HepG2 (cell line): ENCODE data around the gene RMRP. TPM values are rescaled to one million over a fixed set of nuclear protein-coding genes. Genes with fewer than 3 reads are reported as not detected.

Experiments
- ATAC-seq: fragments of 200-7000 bp; cut with Tn5 transposase; 3 replicates; pipeline ENCODE4 v1.9.1; 2020; ENCODE audit warnings: mild to moderate bottlenecking, moderate library complexity
- BruUV-seq: library from RNA; stranded (reverse); fragments of 400-500 nt; replicated peaks from 2 replicates; lab custom pipeline; 2021; lab: Mats Ljungman, UMichigan
- CTCF ChIA-PET: fragments of 300-600 bp; formaldehyde crosslinking; extraction: SDS; loops from one replicate; lab custom pipeline; 2021; ENCODE audit warnings: low total read pairs, inconsistent platforms, low intra/inter-chr PET ratio; lab: Yijun Ruan, JAX
- POLR2A ChIA-PET: fragments of 350-600 bp; sonication (Branson Sonifier 250); formaldehyde crosslinking; loops from one replicate; lab custom pipeline; 2020; ENCODE audit warnings: antibody characterized with exemption, inconsistent platforms; lab: Yijun Ruan, JAX
- DNase-seq: peaks from one replicate; pipeline ENCODE4 v3.0.0-alpha.2; 2015; ENCODE audit warnings: low spot score
- FAIRE-seq: peaks from 3 replicates; lab custom pipeline; 2011; peaks lifted over from hg19 to GRCh38; lab: Jason Lieb, UNC
- H2AFZ ChIP-seq: one replicate; pipeline ENCODE4 v1.6.1; 2011; ENCODE audit warnings: low read length, inconsistent platforms
- H3K27ac ChIP-seq: fragments of 300-600 bp; 3 replicates; pipeline ENCODE4 v1.8.0; 2011; ENCODE audit warnings: mixed run types, mild to moderate bottlenecking, mixed read lengths, low read length, inconsistent platforms; ENCODE audit not compliant: insufficient read depth; ENCODE audit errors: extremely low read length
- H3K27me3 ChIP-seq, 2 experiments: fragments of 200-600 bp in 1 of 2; 2 replicates in 1 of 2; 3 replicates in 1 of 2; pipeline versions ENCODE4 v1.6.0 to v1.8.0; 2011; ENCODE audit warnings: low read length in 2 of 2, mild to moderate bottlenecking in 2 of 2, moderate library complexity in 2 of 2, inconsistent platforms in 1 of 2; ENCODE audit not compliant: insufficient read depth in 2 of 2, control insufficient read depth in 1 of 2
- H3K36me3 ChIP-seq, 2 experiments: fragments of 200-600 bp in 1 of 2; replicated peaks in 1 of 2; 2 replicates in 1 of 2; 3 replicates in 1 of 2; pipeline versions ENCODE4 v1.5.1 to v1.8.0; 2011; ENCODE audit warnings: low read length in 2 of 2, inconsistent platforms in 1 of 2; ENCODE audit not compliant: insufficient read depth in 2 of 2, control insufficient read depth in 1 of 2
- H3K4me1 ChIP-seq: 2 replicates; pipeline ENCODE4 v1.5.1; 2012; ENCODE audit warnings: low read length, inconsistent platforms; ENCODE audit not compliant: insufficient read depth
- H3K4me2 ChIP-seq: 2 replicates; pipeline ENCODE4 v1.6.0; 2011; ENCODE audit warnings: low read depth, low read length, inconsistent platforms
- H3K4me3 ChIP-seq, 3 experiments: fragments of 200-600 bp in 1 of 3; sonication (generic), shearing (Covaris generic) in 1 of 3; replicated peaks in 1 of 3; 2 replicates each; pipeline ENCODE4 v1.5.1; 2011 to 2016; ENCODE audit warnings: low read length in 3 of 3, inconsistent platforms in 2 of 3, low read depth in 2 of 3, mild to moderate bottlenecking in 2 of 3, control low read depth in 1 of 3, mixed read lengths in 1 of 3; ENCODE audit not compliant: insufficient read depth in 1 of 3
- H3K79me2 ChIP-seq: one replicate; pipeline ENCODE4 v1.6.1; 2011; ENCODE audit warnings: low read length, inconsistent platforms; ENCODE audit not compliant: insufficient read depth
- H3K9ac ChIP-seq: 2 replicates; pipeline ENCODE4 v1.6.0; 2011; ENCODE audit warnings: mild to moderate bottlenecking, low read depth, low read length, inconsistent platforms; ENCODE audit not compliant: insufficient read depth
- H3K9me3 ChIP-seq: 2 replicates; pipeline ENCODE4 v1.5.1; 2012; ENCODE audit warnings: mild to moderate bottlenecking, low read length
- H4K20me1 ChIP-seq: 2 replicates; pipeline ENCODE4 v1.6.0; 2011; ENCODE audit warnings: inconsistent platforms, mild to moderate bottlenecking, low read length, moderate library complexity; ENCODE audit not compliant: insufficient read depth
- ARID3A ChIP-seq: IDR thresholded peaks from 2 replicates; pipeline ENCODE4 v1.6.1; 2012; ENCODE audit warnings: low read depth, low read length, improper control_type of control experiment
- ATF7 ChIP-seq, 2 experiments: fragments of 450-650 bp in 1 of 2; sonication (generic) in 1 of 2; formaldehyde crosslinking in 1 of 2; IDR thresholded peaks; 2 replicates each; pipeline versions ENCODE4 v1.4.0 to v1.6.1; 2016 to 2020; ENCODE audit warnings: antibody characterized with exemption in 1 of 2, mild to moderate bottlenecking in 1 of 2, missing genetic modification reagents in 1 of 2
- ATRX ChIP-seq: sonication (generic); formaldehyde crosslinking; IDR thresholded peaks from 2 replicates; pipeline ENCODE4 v1.4.0; 2020; ENCODE audit warnings: missing genetic modification reagents, borderline replicate concordance
- GATAD2A ChIP-seq: IDR thresholded peaks from 2 replicates; pipeline ENCODE4 v1.6.1; 2016
- GTF2F1 ChIP-seq: fragments of 150-350 bp; IDR thresholded peaks from 2 replicates; pipeline ENCODE4 v1.6.1; 2014; ENCODE audit warnings: low read length
- SNAPC2 ChIP-seq: sonication (generic); formaldehyde crosslinking; IDR thresholded peaks from 2 replicates; pipeline ENCODE4 v1.8.1; 2022; ENCODE audit warnings: mild to moderate bottlenecking, missing genetic modification reagents
- SOX13 ChIP-seq, 3 experiments: fragments of 450-650 bp in 1 of 3; sonication (generic) in 1 of 3; formaldehyde crosslinking in 1 of 3; IDR thresholded peaks in 2 of 3; conservative IDR thresholded peaks in 1 of 3; 2 replicates each; pipeline versions ENCODE4 v1.5.0 to v1.6.1; 2016 to 2020; ENCODE audit warnings: antibody characterized with exemption in 1 of 3, mild to moderate bottlenecking in 1 of 3, missing compliant biosample characterization in 1 of 3, missing genetic modification reagents in 1 of 3, moderate library complexity in 1 of 3
- SP2 ChIP-seq: sonication (generic); formaldehyde crosslinking; IDR thresholded peaks from 2 replicates; pipeline ENCODE4 v1.5.1; 2020; ENCODE audit warnings: mild to moderate bottlenecking, missing genetic modification reagents
- ZFP90 ChIP-seq: sonication (generic); formaldehyde crosslinking; IDR thresholded peaks from 2 replicates; pipeline ENCODE4 v1.8.0; 2022; ENCODE audit warnings: missing genetic modification reagents, mild to moderate bottlenecking, inconsistent platforms, borderline replicate concordance
- ZNF263 ChIP-seq: sonication (generic); formaldehyde crosslinking; IDR thresholded peaks from 2 replicates; pipeline ENCODE4 v1.4.0; 2020; ENCODE audit warnings: missing genetic modification reagents
- ZNF644 ChIP-seq: IDR thresholded peaks from 2 replicates; pipeline ENCODE4 v1.6.1; 2016; ENCODE audit warnings: low read depth
- ZNF672 ChIP-seq: sonication (generic); formaldehyde crosslinking; IDR thresholded peaks from 2 replicates; pipeline ENCODE4 v1.8.1; 2022; ENCODE audit warnings: missing genetic modification reagents
- ZNF737 ChIP-seq: sonication (generic); formaldehyde crosslinking; IDR thresholded peaks from 2 replicates; pipeline ENCODE4 v1.5.0; 2020; ENCODE audit warnings: missing genetic modification reagents, mild to moderate bottlenecking, borderline replicate concordance
- ZNF761 ChIP-seq: sonication (generic); formaldehyde crosslinking; conservative IDR thresholded peaks from 2 replicates; pipeline ENCODE4 v1.4.0; 2020; ENCODE audit warnings: mild to moderate bottlenecking, missing genetic modification reagents
- ZNF768 ChIP-seq: sonication (generic); formaldehyde crosslinking; IDR thresholded peaks from 2 replicates; pipeline ENCODE4 v1.4.0; 2020; ENCODE audit warnings: missing genetic modification reagents
- WGBS: methylation state at CpG from one replicate; pipeline ENCODE4 v1.1.6; 2017; ENCODE audit warnings: low lambda C conversion rate; 5-methylcytosine and 5-hydroxymethylcytosine counted together
- in situ Hi-C: cut with HindIII; loops from 2 replicates; pipeline ENCODE4 v1.10.0; 2017; ENCODE audit warnings: low pct_unique_long_range_greater_than_20kb; ENCODE audit not compliant: extremely low pct_ligation_motif_present
- intact Hi-C: fragments of 100-400 bp; cut with micrococcal nuclease; formaldehyde crosslinking; loops from one replicate; pipeline ENCODE4 v1.10.0; 2022; ENCODE audit not compliant: unreplicated experiment
- polyA plus RNA-seq, 8 experiments: library from polyadenylated mRNA; depleted of rRNA in 3 of 8; stranded (reverse) in 7 of 8; unstranded in 1 of 8; fragments of >200 nt; fragmentation: Illumina TruSeq in 4 of 8; extraction: Trizol in 4 of 8; gene quantifications; 2 replicates each; pipeline versions ENCODE4 v1.2.1 to v1.2.3, GENCODE V29; 2011 to 2016; ENCODE audit warnings: low read depth in 4 of 8, missing spikeins in 1 of 8, mixed read lengths in 1 of 8; ENCODE audit not compliant: insufficient read depth in 1 of 8
- total RNA-seq, 5 experiments: library from RNA; depleted of rRNA; stranded (reverse); fragments of >200 nt; fragmentation: Illumina TruSeq; extraction: Trizol; gene quantifications; 2 replicates each; pipeline ENCODE4 v1.2.3, GENCODE V29; 2016; ENCODE audit warnings: low read depth in 1 of 5
- TF ChIP-seq, protein P1 (sequence below): sonication (generic); formaldehyde crosslinking; IDR thresholded peaks from 2 replicates; pipeline ENCODE4 v1.8.1; 2023; ENCODE audit warnings: missing genetic modification reagents, mild to moderate bottlenecking, borderline replicate concordance
- TF ChIP-seq, protein P2 (sequence below), 2 experiments: fragments of 450-650 bp in 1 of 2; sonication (generic) in 1 of 2; formaldehyde crosslinking; IDR thresholded peaks; 2 replicates each; pipeline versions ENCODE4 v1.5.0 to v1.8.0; 2020 to 2022; ENCODE audit warnings: mild to moderate bottlenecking in 1 of 2, missing genetic modification reagents in 1 of 2

Gene RMRP
- total and polyA plus RNA-seq, 2 of the 13 experiments (the other 11 are each of a cell fraction or from before 2014, with no cell fraction given): 51.4 to 4,025 TPM

DNA sequence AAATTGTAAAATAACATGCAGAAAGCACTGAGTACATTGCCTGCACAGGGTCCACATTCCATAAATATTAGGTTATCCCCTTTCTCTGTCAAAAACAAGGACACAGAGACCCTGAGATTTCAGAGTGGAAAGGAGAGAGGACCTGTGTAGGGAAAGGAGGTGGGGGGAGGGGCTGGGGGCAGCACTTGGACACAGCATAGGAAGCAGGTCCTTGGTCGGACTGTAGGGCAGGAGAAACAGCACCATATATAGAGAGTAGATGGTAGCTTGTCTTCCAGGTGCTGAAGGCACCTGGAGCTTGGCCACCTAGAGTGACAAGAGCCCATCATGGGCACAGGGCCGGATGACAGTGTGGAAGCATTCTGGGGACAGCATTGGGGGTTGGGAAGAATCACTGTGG is 29.5 kb upstream of the RMRP start (continued):
- TF ChIP-seq, protein P1, sequence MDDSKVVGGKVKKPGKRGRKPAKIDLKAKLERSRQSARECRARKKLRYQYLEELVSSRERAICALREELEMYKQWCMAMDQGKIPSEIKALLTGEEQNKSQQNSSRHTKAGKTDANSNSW: no peak
- TF ChIP-seq GATAD2A (CRISPR knock-in tag) (no peak), ZNF768 (CRISPR knock-in tag) (no peak), ZNF672 (CRISPR knock-in tag) (no peak)

DNA sequence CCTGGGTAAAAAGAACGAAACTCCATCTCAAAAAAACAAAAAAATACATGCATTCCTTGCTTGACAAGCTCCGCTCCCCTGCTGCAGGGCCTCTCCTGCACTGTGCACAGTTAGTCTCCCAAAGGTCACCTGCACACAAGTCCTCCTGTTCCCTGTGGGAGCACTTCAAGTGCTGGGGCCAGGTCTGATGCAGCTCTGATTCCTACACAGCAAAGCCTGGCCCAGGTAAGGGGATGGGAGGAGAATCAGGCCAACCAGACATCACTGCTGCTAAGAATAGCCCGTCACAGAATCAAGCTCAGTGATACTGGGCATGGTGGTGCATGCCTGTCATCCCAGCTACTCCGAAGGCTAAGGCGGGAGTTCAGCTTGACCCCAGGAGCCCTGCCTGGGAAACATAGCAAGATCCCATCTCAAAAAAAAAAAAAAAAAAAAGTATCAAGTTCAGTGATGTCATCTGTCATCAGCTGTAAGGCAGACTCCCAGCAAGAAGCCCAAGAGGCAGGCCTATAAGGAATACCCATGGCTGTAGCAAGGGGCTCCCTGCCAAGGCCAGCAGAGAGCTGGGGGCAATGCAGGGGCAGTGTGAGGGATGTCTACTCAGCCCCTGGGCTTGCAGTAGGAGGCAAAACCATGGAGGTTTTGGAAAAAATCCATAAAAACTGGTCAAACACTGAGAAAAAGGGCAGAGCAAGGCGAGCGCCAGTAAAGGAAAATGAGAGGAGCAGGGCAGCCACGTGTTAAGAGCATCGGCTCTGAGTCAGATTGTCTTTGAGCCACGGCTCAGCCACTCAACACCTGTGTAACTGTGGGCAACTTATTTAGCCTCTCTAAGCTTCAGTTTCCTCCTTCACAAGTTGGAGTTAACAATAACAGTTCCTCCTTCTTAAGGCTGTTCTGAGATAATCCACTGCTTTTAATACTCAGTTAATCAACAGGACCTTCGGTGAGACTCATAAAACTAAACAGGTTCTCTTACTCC is 28.7 kb upstream of the RMRP start:
- CTCF ChIA-PET: no interaction called here
- WGBS: 66% methylated on average over 10 of the region's 11 CpGs
- intact Hi-C loops: no loop called here

More for the DNA sequence above, 28.7 kb upstream of the RMRP start:
- no peaks in the 10 kb centered on the region for H3K9me3 ChIP-seq
- POLR2A ChIA-PET: interaction anchor here (0.6 to 6.1 kb wide), 2 partner anchors 27 to 82 kb away, joined by 4 to 68 read pairs; partner anchors contain the start of genes CCDC107 and RMRP
- H3K27ac ChIP-seq: no peak overlapping the region
- no peak overlapping the region for H3K9ac ChIP-seq
- H3K4me2 ChIP-seq: no peak overlapping the region; the same call in 1 of the 2 replicates
- in situ Hi-C loops: no loop called here
- DNase-seq (no peak), ATAC-seq (peak; percentile 41), FAIRE-seq (peak; percentile 18)
- H3K27me3 ChIP-seq: no peaks in the 10 kb centered on the region
- no peaks in the 10 kb centered on the region for H4K20me1 ChIP-seq
- H3K4me1 ChIP-seq: peaks cover 60% of the 10 kb centered on the region
- BruUV-seq: no TSS peak
- no peaks in the 10 kb centered on the region for H3K79me2 ChIP-seq
- H3K36me3 ChIP-seq: no peaks in the 10 kb centered on the region
- H3K4me3 ChIP-seq: no peak overlapping the region
- TF ChIP-seq, protein P1: no peak
- no peak for TF ChIP-seq SOX13 (IDR thresholded peaks at IDR 0.05)
- TF ChIP-seq SOX13 (CRISPR knock-in tag; conservative IDR thresholded peaks at IDR 0.05 in 1 of 2, IDR thresholded peaks at IDR 0.05 in 1 of 2): no peak
- TF ChIP-seq ZNF263 (CRISPR knock-in tag): 0 out of 2 replicates have a peak, but pooled peaks have one; percentile 18
- TF ChIP-seq, protein P2, sequence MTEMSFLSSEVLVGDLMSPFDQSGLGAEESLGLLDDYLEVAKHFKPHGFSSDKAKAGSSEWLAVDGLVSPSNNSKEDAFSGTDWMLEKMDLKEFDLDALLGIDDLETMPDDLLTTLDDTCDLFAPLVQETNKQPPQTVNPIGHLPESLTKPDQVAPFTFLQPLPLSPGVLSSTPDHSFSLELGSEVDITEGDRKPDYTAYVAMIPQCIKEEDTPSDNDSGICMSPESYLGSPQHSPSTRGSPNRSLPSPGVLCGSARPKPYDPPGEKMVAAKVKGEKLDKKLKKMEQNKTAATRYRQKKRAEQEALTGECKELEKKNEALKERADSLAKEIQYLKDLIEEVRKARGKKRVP (CRISPR knock-in tag; IDR thresholded peaks at IDR 0.05): no peak
- no peak for TF ChIP-seq SP2 (CRISPR knock-in tag)
- TF ChIP-seq ARID3A: no peak
- TF ChIP-seq ZNF737: no peak
- TF ChIP-seq ATRX (CRISPR knock-in tag): no peak
- no peak for TF ChIP-seq GTF2F1
- TF ChIP-seq ZFP90: no peak
- TF ChIP-seq ZNF761 (CRISPR knock-in tag): no peak
- no peak for TF ChIP-seq SNAPC2
- TF ChIP-seq ATF7 (IDR thresholded peaks at IDR 0.05): 0 out of 2 replicates have a peak, but pooled peaks have one; percentile 19
- no peak for TF ChIP-seq ATF7 (CRISPR knock-in tag; IDR thresholded peaks at IDR 0.05)
- no peak for TF ChIP-seq ZNF644 (CRISPR knock-in tag)
- H2AFZ ChIP-seq: no peak overlapping the region
